Activated CD8-positive, alpha-beta memory T cell treated with anti-CD3 and anti-CD28 coated beads, Interleukin-2, amount 50 U/mL, for 1 hour (primary cell): Measurements from ENCODE around the gene AMPD2.
"Not testable (repeated sequence)": the region's sequence is repeated elsewhere in the genome, so short reads cannot be mapped to it uniquely, and the experiment has no call there.

ENCODE experiments used
- DNase-seq: peaks from one replicate; pipeline ENCODE4 v3.0.0-alpha.2; 2020; ENCODE audit errors: extremely low read depth

The AMPD2 gene

DNA sequence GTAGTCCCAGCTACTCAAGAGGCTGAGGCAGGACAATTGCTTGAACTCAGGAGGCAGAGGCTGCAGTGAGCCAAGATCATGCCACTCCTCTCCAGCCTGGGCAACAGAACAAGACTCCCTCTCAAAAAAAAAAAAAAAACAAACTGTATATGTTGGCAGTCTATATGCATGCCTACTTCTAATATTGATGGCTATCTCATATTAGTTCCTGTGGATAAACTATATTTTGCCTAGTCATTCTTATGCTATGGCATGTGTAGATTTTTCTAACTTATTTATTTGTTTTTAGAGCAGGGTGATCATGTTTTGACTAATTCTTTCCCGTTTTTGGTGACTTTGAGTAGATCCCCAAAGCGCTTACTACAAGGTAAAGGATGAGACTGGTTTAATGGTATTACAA, 59.0 kb downstream of the AMPD2 start:
- not testable (repeated sequence) for DNase-seq
